ENCODE results near the gene PAK1.

DNA sequence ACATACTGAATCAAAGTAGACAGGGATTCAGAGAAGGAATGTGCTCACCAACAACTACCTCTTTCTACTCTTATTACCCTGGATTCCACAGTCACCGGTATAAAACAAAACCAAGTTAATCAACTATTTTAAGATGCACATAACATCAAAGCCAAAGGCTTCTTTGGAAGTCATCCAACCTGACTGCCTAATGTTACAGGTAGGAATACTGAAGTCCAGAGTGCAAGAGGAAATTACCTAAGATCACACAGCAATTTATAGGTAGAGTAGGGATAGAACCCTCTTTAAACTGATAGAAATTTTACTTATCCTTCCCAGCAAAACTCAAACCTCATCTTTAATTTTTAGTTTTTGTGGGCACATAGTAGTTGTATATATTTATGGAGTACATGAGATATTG lies 76.3 kb downstream of the PAK1 start:
- TF ChIP-seq, protein P1, sequence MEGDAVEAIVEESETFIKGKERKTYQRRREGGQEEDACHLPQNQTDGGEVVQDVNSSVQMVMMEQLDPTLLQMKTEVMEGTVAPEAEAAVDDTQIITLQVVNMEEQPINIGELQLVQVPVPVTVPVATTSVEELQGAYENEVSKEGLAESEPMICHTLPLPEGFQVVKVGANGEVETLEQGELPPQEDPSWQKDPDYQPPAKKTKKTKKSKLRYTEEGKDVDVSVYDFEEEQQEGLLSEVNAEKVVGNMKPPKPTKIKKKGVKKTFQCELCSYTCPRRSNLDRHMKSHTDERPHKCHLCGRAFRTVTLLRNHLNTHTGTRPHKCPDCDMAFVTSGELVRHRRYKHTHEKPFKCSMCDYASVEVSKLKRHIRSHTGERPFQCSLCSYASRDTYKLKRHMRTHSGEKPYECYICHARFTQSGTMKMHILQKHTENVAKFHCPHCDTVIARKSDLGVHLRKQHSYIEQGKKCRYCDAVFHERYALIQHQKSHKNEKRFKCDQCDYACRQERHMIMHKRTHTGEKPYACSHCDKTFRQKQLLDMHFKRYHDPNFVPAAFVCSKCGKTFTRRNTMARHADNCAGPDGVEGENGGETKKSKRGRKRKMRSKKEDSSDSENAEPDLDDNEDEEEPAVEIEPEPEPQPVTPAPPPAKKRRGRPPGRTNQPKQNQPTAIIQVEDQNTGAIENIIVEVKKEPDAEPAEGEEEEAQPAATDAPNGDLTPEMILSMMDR (IDR thresholded peaks at IDR 0.05): no peak
- TF ChIP-seq EP300 (IDR thresholded peaks at IDR 0.05) (no peak), POLR2A (IDR thresholded peaks at IDR 0.05) (no peak)
